HG03103 (cell line): ENCODE measurements around the gene FBXL4.

Source experiments
- ATAC-seq: cut with Tn5 transposase; IDR thresholded peaks from one replicate; pipeline ENCODE4 v1.9.1; 2021; ENCODE audit warnings: low read depth; ENCODE audit not compliant: unreplicated experiment

The FBXL4 gene

DNA sequence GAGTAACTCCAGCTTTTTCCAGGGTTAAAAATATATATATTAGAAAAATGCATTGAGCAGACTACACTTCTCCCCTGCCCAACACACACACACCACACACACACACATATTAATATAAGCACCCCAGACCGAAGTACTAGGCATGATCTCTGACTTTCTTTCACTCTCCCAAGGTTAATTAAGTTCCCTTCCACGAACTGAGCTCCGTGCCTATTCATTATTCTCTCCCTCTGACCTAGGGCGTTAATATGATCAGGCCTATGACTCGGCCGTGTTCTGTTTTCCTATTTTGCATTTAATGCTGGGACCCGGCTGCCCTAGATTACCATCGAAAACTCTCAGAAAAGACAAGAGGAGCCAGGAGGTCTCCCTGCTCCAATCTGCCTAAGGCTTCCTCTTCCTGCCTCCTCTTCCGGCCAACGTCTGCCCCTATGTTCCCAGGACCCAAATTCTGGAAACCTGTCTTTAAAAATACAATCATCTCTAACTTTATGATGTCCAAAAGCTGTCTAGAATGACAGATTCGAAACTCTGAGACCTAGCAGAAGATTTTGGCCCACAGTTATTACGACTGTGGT lies 119.4 kb downstream of the FBXL4 start:
- ATAC-seq: no peak

DNA sequence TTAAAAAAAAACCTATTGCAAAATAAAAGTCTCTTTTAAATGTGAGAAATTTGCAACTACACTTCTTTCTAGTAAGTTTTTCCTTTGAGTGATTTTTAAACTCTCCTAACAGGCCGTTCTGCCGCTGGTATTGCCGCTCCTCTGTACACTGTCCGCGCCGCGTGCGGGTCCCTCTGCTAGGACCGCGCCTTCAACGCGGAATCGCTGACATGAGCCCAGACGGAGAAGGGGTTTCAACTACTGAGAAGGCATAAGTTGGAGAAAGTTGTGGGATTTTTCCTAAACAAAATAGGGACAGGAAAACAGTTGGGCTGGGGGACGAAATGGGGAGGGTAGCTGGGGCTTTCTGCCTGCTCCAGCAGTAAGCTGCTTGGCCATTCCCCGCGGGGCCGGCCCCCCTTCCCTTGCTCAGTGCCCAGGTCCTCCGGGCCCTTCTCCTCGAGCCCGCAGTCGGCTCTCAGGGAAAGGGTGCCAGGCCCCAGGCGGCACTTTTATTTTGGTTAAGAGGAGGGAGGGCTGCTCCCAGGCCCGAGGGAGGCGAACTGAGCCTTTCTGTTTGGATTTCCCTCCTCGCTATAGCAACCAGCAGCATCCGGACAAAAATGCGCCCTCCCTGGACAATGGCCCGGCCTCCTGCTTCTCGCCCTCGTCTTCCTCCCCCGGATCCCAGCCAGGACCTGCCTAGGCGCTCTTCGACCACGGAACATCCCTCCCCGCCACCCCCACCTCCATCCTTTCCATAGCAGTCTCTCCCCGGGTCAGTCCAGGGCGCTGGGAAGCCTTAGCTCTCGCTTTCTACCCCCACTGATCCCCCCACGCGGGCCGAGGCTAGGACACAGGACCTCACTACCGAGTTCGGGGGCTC lies 120.2 kb downstream of the FBXL4 start:
- ATAC-seq: no peak

DNA sequence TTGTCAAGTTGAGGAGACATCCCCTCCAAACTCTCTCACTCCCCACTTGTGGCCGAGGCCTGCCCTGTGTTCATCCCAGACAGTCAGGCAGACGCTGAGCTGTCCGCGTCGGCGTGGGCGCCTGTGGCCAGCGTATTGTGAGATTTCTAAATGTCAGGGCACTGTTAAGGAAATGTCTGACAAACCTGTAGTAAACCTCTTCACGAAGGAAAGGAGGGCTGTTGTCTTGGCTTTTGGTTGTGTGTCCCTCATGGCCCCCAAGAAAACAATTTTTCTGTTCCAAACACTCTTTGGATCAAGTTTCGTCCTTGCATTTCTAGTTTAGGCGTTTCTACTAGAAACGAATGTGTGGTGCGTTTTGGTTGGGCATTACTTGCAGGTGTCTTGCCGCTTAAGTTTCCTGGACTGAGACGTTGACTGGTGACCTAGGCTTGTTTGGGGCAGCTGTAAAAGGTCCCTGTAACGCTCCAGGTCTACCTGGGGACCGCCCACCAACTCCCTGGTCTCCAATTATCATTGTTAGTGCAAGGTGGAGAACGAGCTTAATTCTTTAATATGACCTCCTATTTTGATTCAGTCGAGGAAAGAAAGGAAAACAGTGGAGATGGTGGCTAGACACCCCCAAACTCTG lies 122.0 kb downstream of the FBXL4 start:
- no peak for ATAC-seq

DNA sequence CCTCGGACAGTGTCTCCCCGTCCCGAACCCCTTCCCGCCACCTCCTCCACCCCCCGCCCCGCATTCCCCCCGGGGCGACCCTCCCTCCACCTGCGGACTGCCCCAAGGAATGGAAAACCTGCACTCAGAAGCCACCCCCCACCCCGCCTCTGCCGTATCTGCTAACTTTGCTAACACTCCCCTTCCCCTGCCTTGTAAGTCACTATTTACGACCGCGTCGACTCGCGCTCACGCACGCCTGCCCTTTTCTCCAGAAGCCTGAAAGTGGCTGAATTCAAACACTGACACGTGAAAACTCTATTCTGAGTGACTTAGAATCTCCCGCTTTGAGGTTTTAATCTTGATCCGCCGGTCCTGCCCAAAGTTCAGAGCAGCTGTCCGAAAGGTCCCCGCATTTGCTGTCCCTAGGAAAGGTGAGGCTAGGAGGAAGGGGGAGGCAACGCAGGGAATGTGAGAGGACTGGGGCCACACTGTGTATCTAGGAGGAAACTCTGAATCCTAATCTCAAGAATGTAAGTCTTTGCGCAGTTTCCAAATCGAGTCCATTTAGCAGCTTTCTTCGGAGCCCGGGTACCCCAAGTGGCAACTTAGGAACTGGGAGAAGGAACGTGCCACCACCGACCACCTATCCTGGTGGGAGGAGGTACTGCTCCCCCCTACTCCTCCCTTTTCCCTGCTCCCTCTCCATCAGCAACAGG lies 122.7 kb downstream of the FBXL4 start:
- no peak for ATAC-seq

GRCh38 chr6:98824162-98824901 lies 123.4 kb downstream of the FBXL4 start:
- no peak for ATAC-seq

- ATAC-seq: no peak
These were observed 124.2 kb downstream of the FBXL4 start for GRCh38 chr6:98823428-98824161.

DNA sequence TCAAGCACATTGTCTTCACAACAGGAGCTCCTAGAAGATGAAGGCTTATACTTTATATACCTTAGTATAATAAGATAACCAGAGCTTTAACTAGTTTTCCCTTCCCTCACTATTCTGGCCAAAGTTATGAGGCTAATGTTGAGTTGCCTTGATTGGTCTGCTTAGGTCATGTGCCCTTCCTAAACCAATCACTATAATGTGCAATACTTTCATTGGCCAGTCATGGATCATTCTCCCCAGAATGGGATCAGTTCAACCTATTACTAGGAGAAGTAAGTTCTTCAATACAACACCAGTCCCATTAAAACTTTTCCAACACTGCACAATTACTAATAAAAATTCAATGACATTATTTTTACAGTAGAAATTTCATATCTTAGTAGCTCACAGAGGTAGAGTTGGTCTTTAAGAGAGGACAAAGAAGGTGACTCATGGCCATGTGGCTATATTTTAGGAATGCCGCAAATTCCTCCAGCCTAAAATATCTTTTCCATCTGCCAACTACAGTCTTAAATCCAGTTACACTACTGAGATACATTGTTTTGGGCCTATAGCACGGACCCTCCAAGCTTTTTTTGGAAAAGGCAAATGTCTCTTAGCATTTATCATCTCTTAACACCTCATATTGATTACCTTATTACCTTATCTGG lies 125.9 kb downstream of the FBXL4 start:
- no peak for ATAC-seq
